Activated B cell treated with CpG ODN at 0.5 μM for 24 hours (primary cell): Measurements from ENCODE around the gene SPINK2. TPM values are rescaled to one million over a fixed set of nuclear protein-coding genes. Genes with fewer than 3 reads are reported as not detected.
A peak's percentile ranks its signal among the peaks of the same experiment; 100 is the strongest.

Experiments used
- ATAC-seq: fragments of 200-7000 bp; cut with Tn5 transposase; one replicate; pipeline ENCODE4 v1.10.0; 2021; ENCODE audit warnings: low read depth, mild to moderate bottlenecking, moderate library complexity
- CTCF ChIA-PET: fragments of 350-600 bp; sonication (Branson Sonifier 250); formaldehyde crosslinking; loops from one replicate; lab custom pipeline; 2021; ENCODE audit warnings: antibody characterized with exemption; lab: Charles Lee
- POLR2A ChIA-PET: fragments of 350-600 bp; sonication (Branson Sonifier 250); formaldehyde crosslinking; loops from one replicate; lab custom pipeline; 2021; ENCODE audit warnings: antibody characterized with exemption; lab: Charles Lee
- DNase-seq: peaks from one replicate; pipeline ENCODE4 v3.0.0; 2022
- H3K27ac Mint-ChIP-seq: one replicate; pipeline ENCODE4 v1.8.0; 2020; ENCODE audit warnings: mixed read lengths
- H3K27me3 Mint-ChIP-seq: one replicate; pipeline ENCODE4 v1.8.0; 2021; ENCODE audit warnings: mixed read lengths
- H3K36me3 Mint-ChIP-seq: one replicate; pipeline ENCODE4 v1.8.0; 2021; ENCODE audit warnings: low read depth, mixed read lengths
- H3K4me1 Mint-ChIP-seq: one replicate; pipeline ENCODE4 v1.8.0; 2021; ENCODE audit warnings: mixed read lengths
- H3K4me3 Mint-ChIP-seq: one replicate; pipeline ENCODE4 v1.8.0; 2020; ENCODE audit warnings: mild to moderate bottlenecking, mixed read lengths
- H3K9me3 Mint-ChIP-seq: one replicate; pipeline ENCODE4 v1.8.0; 2020; ENCODE audit warnings: mixed read lengths
- intact Hi-C: fragments of 100-400 bp; cut with micrococcal nuclease; formaldehyde crosslinking; loops from one replicate; pipeline ENCODE4 v1.15.1; 2024
- total RNA-seq: library from RNA; stranded (reverse); gene quantifications from 2 replicates; pipeline ENCODE4 v1.2.3, GENCODE V29; 2022
- TF ChIP-seq, protein P1 (sequence below): fragments of 200-600 bp; IDR thresholded peaks from one replicate; pipeline ENCODE4 v1.8.0; 2022; ENCODE audit warnings: antibody characterized with exemption, mild to moderate bottlenecking

The SPINK2 gene
- total RNA-seq, 1 donor from 2014 or later = not detected

DNA sequence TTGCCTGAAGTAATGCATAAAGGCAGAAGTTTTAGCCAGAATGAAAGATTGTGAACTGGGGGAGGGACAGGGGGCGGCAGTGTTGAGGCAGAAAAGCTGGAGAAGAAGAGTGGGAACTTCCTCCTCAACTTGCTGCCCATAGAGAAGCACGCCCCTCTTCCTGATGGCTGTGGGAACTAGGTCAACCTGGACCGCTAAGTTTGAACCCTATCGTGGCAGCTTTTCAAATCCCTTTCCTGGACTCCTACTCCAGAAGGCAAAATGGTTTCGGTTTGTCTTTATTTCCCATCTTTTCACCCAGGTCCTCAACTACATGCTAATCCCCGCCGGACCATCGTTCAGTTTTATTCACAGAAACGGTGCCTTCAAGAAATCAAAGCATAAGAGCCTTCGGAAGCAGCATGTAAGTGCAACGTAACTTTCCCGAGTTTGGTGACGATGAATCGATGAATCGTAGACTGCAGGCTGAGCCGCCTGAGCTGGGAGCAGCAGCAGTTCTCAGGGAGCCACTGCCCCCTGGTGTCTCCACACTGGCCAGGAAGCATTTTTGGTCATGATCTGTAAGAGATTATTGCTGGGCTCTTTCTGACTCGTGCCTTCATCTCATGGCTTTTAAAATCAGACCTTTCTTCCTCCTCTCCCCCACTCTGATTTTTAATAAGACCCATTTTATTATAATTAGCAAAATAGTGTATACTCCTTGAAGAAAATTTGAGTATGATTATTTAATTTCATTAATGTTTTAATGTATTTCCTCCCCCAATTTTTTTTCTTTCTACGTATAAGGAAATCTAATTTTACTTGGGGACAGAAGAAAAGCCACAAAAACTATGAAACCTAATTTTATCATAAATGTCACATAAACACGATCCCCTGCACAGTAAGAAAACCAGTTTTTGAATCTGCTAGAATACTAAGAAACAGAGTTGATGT, 21.4 kb downstream of the SPINK2 start:
- Mint-ChIP-seq H3K36me3 (peaks cover 6% of the 10 kb centered on the region), H3K9me3 (no peaks in the 10 kb centered on the region), H3K4me3 (peak overlapping the region; percentile 95), H3K4me1 (peaks cover 32% of the 10 kb centered on the region), H3K27me3 (no peaks in the 10 kb centered on the region), H3K27ac (peak overlapping the region; percentile 92)
- POLR2A ChIA-PET = interaction anchor here (0.6 to 1.4 kb wide), 4 partner anchors 36 to 367 kb away, joined by 3 to 5 read pairs (median 5); no protein-coding TSS in a partner anchor
- TF ChIP-seq, protein P1, sequence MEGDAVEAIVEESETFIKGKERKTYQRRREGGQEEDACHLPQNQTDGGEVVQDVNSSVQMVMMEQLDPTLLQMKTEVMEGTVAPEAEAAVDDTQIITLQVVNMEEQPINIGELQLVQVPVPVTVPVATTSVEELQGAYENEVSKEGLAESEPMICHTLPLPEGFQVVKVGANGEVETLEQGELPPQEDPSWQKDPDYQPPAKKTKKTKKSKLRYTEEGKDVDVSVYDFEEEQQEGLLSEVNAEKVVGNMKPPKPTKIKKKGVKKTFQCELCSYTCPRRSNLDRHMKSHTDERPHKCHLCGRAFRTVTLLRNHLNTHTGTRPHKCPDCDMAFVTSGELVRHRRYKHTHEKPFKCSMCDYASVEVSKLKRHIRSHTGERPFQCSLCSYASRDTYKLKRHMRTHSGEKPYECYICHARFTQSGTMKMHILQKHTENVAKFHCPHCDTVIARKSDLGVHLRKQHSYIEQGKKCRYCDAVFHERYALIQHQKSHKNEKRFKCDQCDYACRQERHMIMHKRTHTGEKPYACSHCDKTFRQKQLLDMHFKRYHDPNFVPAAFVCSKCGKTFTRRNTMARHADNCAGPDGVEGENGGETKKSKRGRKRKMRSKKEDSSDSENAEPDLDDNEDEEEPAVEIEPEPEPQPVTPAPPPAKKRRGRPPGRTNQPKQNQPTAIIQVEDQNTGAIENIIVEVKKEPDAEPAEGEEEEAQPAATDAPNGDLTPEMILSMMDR = no peak
- CTCF ChIA-PET = interaction anchor here (0.7 to 2.0 kb wide), 18 partner anchors 9 to 851 kb away, joined by 3 to 36 read pairs (median 4); partner anchors contain the start of genes CEP135, PAICS, PPAT and SPINK2
- ATAC-seq (peak; percentile 98), DNase-seq (peak; percentile 61)
- intact Hi-C loops = loop anchor here (1.0 to 5.0 kb wide), 11 partner anchors 21 to 375 kb away; partner anchors contain the start of genes ARL9, SPINK2 and SRP72

DNA sequence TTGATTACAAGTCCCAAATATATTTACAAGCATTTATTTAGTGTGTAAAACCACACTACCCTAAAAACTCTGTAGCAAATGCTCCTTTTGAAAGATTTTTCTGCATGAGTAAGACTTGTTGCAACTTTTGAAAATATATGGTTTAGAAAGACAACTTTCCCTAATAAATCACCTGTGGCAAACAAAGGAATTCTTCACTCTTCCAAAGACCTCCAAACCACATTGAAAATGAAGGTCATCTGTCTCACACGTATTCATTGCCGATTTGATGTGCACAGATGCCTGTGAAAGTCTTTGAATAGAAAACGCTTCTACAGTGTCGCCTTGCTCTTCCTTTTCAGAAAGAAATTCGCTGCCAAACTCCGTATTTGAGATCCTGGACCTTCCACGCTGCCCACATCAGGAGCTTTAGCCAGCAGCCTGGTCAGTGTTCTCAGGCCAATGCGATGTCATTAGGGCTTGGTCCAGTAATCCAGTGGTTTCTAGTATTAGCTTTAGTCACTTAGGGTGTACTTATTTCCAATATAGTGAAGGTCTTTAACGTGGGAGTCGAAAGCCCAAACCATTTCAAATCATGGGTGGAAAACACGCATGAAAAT, 22.2 kb downstream of the SPINK2 start:
- Mint-ChIP-seq H3K9me3 (no peaks in the 10 kb centered on the region), H3K4me3 (peak overlapping the region; percentile 95), H3K27me3 (no peaks in the 10 kb centered on the region), H3K4me1 (peaks cover 29% of the 10 kb centered on the region), H3K27ac (peak overlapping the region; percentile 92), H3K36me3 (peaks cover 6% of the 10 kb centered on the region)
- intact Hi-C loops = no loop called here
- TF ChIP-seq, protein P1 = no peak
- CTCF ChIA-PET = interaction anchor here (0.8 to 2.0 kb wide), 17 partner anchors 8 to 850 kb away, joined by 3 to 36 read pairs (median 5); partner anchors contain the start of genes CEP135, PAICS, PPAT and SPINK2
- ATAC-seq = no peak
- DNase-seq = no peak
- POLR2A ChIA-PET = interaction anchor here (1.0 to 1.4 kb wide), 2 partner anchors 40 to 42 kb away, joined by 5 read pairs; no protein-coding TSS in a partner anchor

DNA sequence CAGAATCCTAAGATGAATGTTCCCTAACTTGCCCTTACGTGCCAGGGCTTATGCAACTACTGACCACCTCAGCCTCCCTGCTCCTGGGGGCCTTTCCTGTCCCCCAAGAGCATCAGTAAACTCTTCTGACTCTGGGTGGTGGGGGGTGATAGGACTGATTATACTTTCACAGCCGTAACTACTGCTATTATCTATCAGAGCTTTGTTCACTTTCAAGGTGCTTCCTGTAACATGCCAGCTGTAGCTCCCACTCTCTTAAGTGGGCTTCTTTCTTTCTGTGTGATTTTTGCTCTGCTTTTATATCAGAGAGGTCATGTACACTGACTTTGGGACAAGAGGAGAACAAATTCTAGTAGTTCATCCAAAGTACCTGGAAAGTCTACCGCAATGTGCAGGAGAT, 25.3 kb downstream of the SPINK2 start:
- no peak for DNase-seq
- Mint-ChIP-seq H3K27me3 (no peaks in the 10 kb centered on the region), H3K27ac (no peak overlapping the region), H3K9me3 (no peaks in the 10 kb centered on the region), H3K36me3 (peaks cover 6% of the 10 kb centered on the region), H3K4me3 (no peak overlapping the region), H3K4me1 (peaks cover 22% of the 10 kb centered on the region)
- no peak for ATAC-seq
- intact Hi-C loops = no loop called here
- ChIA-PET POLR2A (no interaction called here), CTCF (interaction anchor here (1.4 kb wide), 1 partner anchor 221 kb away, joined by 6 read pairs; no protein-coding TSS in a partner anchor)
- TF ChIP-seq, protein P1 = no peak

DNA sequence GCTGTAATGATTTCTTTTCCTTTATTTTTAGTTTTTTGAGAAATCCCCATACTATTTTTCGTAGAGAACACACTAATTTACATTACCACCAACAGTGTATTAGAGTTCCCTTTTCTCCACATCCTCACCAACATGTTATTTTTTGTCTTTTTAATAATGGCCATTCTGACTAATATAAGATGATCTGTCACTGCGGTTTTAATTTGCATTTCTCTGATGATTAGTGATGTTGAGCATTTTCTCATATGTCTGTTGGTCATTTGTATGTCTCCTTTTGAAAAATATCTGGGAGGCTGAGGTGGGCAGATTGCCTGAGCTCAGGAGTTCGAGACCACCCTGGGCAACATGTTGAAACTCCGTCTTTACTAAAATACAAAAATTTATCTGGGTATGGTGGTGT, 30.2 kb downstream of the SPINK2 start:
- Mint-ChIP-seq H3K4me1 (peaks cover 16% of the 10 kb centered on the region), H3K27me3 (no peaks in the 10 kb centered on the region), H3K36me3 (no peaks in the 10 kb centered on the region), H3K4me3 (no peak overlapping the region), H3K9me3 (no peaks in the 10 kb centered on the region), H3K27ac (no peak overlapping the region)
- TF ChIP-seq, protein P1 = no peak
- intact Hi-C loops = no loop called here
- ATAC-seq = peak; percentile 61
- ChIA-PET POLR2A (no interaction called here), CTCF (interaction anchor here (1.7 kb wide), 1 partner anchor 9 kb away, joined by 5 read pairs; no protein-coding TSS in a partner anchor)
- no peak for DNase-seq
